Smooth muscle cell (in vitro differentiated cells): ENCODE measurements around the gene DCC. TPM values are rescaled to one million over a fixed set of nuclear protein-coding genes. Genes with fewer than 3 reads are reported as not detected.

Source experiments
- DNase-seq: peaks from one replicate; lab custom pipeline; 2025; ENCODE audit not compliant: unreplicated experiment; lab: John Stamatoyannopoulos, UW
- H2AFZ ChIP-seq: fragments of 200-600 bp; sonication (generic); 2 replicates; pipeline ENCODE4 v1.6.0; 2016; ENCODE audit warnings: antibody characterized with exemption, low read depth, mild to moderate bottlenecking
- H3F3A ChIP-seq: fragments of 200-600 bp; sonication (generic); 2 replicates; pipeline ENCODE4 v1.6.0; 2017; ENCODE audit warnings: antibody characterized with exemption, low read depth
- H3K27ac ChIP-seq: fragments of 200-600 bp; sonication (generic); 2 replicates; pipeline ENCODE4 v1.5.1; 2016; ENCODE audit warnings: low read depth, mild to moderate bottlenecking
- H3K27me3 ChIP-seq: fragments of 200-600 bp; sonication (generic); 2 replicates; pipeline ENCODE4 v1.6.1; 2016; ENCODE audit warnings: low read depth, mild to moderate bottlenecking
- H3K36me3 ChIP-seq: fragments of 200-600 bp; sonication (generic); 2 replicates; pipeline ENCODE4 v1.5.1; 2016; ENCODE audit warnings: low read depth
- H3K4me1 ChIP-seq: fragments of 200-600 bp; sonication (generic); 2 replicates; pipeline ENCODE4 v1.5.1; 2016; ENCODE audit warnings: low read depth
- H3K4me2 ChIP-seq: fragments of 200-600 bp; sonication (generic); 2 replicates; pipeline ENCODE4 v1.6.0; 2016; ENCODE audit warnings: mild to moderate bottlenecking
- H3K4me3 ChIP-seq: fragments of 200-600 bp; sonication (generic); 2 replicates; pipeline ENCODE4 v1.5.1; 2016; ENCODE audit warnings: mild to moderate bottlenecking
- H3K79me2 ChIP-seq: fragments of 200-600 bp; sonication (generic); 2 replicates; pipeline ENCODE4 v1.6.0; 2016; ENCODE audit warnings: low read depth, mild to moderate bottlenecking
- H3K9ac ChIP-seq: fragments of 200-600 bp; sonication (generic); 2 replicates; pipeline ENCODE4 v1.6.0; 2016; ENCODE audit warnings: low read depth
- H3K9me3 ChIP-seq: fragments of 200-600 bp; sonication (generic); replicated peaks from 2 replicates; pipeline ENCODE4 v1.5.1; 2016; ENCODE audit warnings: low read depth
- H4K20me1 ChIP-seq: fragments of 200-600 bp; sonication (generic); 2 replicates; pipeline ENCODE4 v1.6.0; 2016; ENCODE audit warnings: low read depth
- WGBS: methylation state at CpG from one replicate; pipeline ENCODE4 v1.1.7; 2016; ENCODE audit warnings: low lambda C conversion rate; 5-methylcytosine and 5-hydroxymethylcytosine counted together
- polyA plus RNA-seq: library from polyadenylated mRNA; unstranded; fragments of >200 nt; fragmentation: Nextera tagmentation; extraction: Ambion mirVana; gene quantifications from 2 replicates; pipeline ENCODE4 v1.2.1, GENCODE V29; 2016
- total RNA-seq: library from RNA; depleted of rRNA; stranded (reverse); fragments of >200 nt; gene quantifications from 2 replicates; pipeline ENCODE4 v1.2.3, GENCODE V29; 2014
- TF ChIP-seq, protein P1 (sequence below): fragments of 200-600 bp; sonication (generic); IDR thresholded peaks from 2 replicates; pipeline ENCODE4 v1.5.1; 2017; ENCODE audit warnings: borderline replicate concordance, mild to moderate bottlenecking, antibody characterized with exemption; ENCODE audit not compliant: insufficient read depth, poor library complexity, severe bottlenecking

The DCC gene
- total and polyA plus RNA-seq, 2 experiments from 2014 or later = not detected

DNA sequence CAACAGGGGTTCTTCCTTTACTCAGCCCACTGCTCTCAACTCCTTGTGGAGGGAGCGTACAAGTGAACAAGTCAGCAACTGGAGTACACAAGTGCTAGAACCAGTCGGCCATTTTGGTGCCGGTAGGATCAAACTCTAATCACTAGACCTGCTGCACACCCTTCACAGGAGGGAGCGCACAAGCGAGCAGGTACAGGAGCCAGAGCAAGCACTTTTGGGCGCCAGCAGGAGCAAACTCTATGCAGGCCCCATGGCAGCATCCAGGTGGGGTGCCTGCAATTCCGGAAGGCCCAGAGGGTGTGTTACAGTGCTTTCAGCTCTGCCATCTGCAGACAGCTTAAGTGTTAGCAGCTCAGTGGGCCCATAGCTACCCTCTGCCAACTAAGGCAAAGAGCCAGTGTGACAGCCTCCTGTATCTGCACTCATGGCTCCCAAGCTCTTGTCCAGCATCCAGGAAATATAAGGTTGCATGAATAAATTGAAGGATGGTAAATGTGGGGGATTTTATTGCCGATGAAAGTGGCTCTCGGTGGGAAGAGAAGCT, 426.1 kb downstream of the DCC start:
- H4K20me1 ChIP-seq = no peaks in the 10 kb centered on the region
- no peak overlapping the region for H3K4me2 ChIP-seq
- no peaks in the 10 kb centered on the region for H3K36me3 ChIP-seq
- H3K27ac ChIP-seq = no peak overlapping the region
- H3K4me3 ChIP-seq = no peak overlapping the region
- H3K9ac ChIP-seq = no peak overlapping the region
- H3K4me1 ChIP-seq = no peaks in the 10 kb centered on the region
- no peak for DNase-seq
- no peaks in the 10 kb centered on the region for H3F3A ChIP-seq
- no peaks in the 10 kb centered on the region for H3K9me3 ChIP-seq
- no peak overlapping the region for H2AFZ ChIP-seq
- no peaks in the 10 kb centered on the region for H3K27me3 ChIP-seq
- WGBS = 85% methylated on average over 9 of the region's 9 CpGs
- no peaks in the 10 kb centered on the region for H3K79me2 ChIP-seq
- TF ChIP-seq, protein P1, sequence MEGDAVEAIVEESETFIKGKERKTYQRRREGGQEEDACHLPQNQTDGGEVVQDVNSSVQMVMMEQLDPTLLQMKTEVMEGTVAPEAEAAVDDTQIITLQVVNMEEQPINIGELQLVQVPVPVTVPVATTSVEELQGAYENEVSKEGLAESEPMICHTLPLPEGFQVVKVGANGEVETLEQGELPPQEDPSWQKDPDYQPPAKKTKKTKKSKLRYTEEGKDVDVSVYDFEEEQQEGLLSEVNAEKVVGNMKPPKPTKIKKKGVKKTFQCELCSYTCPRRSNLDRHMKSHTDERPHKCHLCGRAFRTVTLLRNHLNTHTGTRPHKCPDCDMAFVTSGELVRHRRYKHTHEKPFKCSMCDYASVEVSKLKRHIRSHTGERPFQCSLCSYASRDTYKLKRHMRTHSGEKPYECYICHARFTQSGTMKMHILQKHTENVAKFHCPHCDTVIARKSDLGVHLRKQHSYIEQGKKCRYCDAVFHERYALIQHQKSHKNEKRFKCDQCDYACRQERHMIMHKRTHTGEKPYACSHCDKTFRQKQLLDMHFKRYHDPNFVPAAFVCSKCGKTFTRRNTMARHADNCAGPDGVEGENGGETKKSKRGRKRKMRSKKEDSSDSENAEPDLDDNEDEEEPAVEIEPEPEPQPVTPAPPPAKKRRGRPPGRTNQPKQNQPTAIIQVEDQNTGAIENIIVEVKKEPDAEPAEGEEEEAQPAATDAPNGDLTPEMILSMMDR = no peak

DNA sequence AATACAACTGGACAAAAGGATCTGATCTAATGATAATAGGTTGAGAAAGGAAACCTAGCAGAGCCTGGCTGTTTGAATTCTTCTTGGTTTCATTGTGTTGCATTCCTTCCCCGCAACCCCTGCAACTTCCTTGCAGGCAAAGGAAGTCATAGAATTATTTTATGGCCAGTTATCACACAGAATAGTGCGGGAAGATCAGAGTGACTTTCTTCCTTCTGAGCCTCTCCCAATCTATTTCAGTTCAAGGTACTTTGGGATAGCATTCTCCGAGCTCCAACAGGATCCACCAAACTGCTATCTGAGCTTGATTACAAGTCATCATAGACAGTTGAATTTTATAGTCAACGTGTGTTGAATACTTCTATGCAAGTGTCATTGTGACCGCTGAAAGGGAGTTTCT, 441.1 kb downstream of the DCC start:
- Histone ChIP-seq H2AFZ (no peak overlapping the region), H3K9ac (no peak overlapping the region), H3K9me3 (no peaks in the 10 kb centered on the region), H3K27me3 (no peaks in the 10 kb centered on the region), H3F3A (no peaks in the 10 kb centered on the region), H3K79me2 (no peaks in the 10 kb centered on the region), H3K36me3 (no peaks in the 10 kb centered on the region), H3K4me2 (no peak overlapping the region), H3K27ac (no peak overlapping the region), H4K20me1 (no peaks in the 10 kb centered on the region), H3K4me1 (no peaks in the 10 kb centered on the region), H3K4me3 (no peak overlapping the region)
- DNase-seq = no peak
- TF ChIP-seq, protein P1 = no peak
- 91% methylated on average over 5 of the region's 5 CpGs for WGBS

DNA sequence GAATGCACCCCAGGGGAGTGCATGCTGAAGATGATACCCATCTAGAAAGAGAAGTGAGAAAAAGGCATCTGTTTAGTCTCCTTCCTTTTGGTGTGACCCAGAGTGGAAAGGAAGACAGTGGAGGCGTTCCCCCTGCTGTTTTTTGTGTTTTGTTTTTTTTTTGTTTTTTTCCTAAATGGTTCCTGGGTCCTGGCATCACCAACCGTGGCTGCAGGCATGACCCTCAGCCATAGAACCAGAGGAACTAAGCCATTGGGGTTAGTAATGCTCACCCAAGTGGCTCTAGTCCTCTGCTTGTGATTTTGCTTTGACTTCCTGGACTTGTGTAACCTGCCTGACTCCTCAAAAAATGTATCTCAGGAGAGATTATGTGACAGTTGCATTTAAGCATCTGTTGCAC, 451.3 kb downstream of the DCC start:
- Histone ChIP-seq H3K4me1 (no peaks in the 10 kb centered on the region), H3K27me3 (no peaks in the 10 kb centered on the region), H3K79me2 (no peaks in the 10 kb centered on the region), H3K9me3 (peaks cover 14% of the 10 kb centered on the region), H3K4me2 (no peak overlapping the region), H3F3A (no peaks in the 10 kb centered on the region), H3K27ac (no peak overlapping the region), H3K36me3 (no peaks in the 10 kb centered on the region), H4K20me1 (no peaks in the 10 kb centered on the region), H2AFZ (no peak overlapping the region), H3K9ac (no peak overlapping the region), H3K4me3 (no peak overlapping the region)
- 57% methylated on average over 2 of the region's 2 CpGs for WGBS
- no peak for DNase-seq
- TF ChIP-seq, protein P1 = no peak

DNA sequence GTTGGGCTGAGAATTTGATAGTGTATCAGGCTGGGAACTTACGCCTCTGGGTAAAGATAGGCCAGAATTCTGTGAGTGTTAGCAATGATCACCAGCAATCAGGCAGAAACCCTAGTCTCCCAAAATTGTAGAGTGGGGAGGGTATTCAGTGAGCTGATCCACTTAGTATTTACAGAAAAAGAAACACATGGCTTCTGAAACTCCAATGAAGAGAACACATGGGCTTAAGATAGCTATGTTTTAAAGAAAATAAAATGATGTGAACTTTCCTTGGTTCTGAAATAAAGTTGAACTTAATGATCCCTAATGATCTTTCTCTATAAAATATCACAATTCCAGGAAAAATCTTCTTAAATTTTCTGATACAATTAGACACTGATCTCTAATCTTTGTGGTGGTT, 472.8 kb downstream of the DCC start:
- TF ChIP-seq, protein P1 = no peak
- Histone ChIP-seq H2AFZ (no peak overlapping the region), H3K27me3 (no peaks in the 10 kb centered on the region), H3K36me3 (no peaks in the 10 kb centered on the region), H3K4me1 (no peaks in the 10 kb centered on the region), H3K9me3 (no peaks in the 10 kb centered on the region), H3K9ac (no peak overlapping the region), H3F3A (no peaks in the 10 kb centered on the region), H3K4me2 (no peak overlapping the region), H3K79me2 (no peaks in the 10 kb centered on the region), H4K20me1 (no peaks in the 10 kb centered on the region), H3K27ac (no peak overlapping the region), H3K4me3 (no peak overlapping the region)
- WGBS = 86% methylated on average over 1 of the region's 1 CpG
- no peak for DNase-seq
